Ovary (tissue), 3 donors: ENCODE measurements around the gene C16orf96.

Source experiments
- EP300 ChIP-seq: sonication (generic); formaldehyde crosslinking; IDR thresholded peaks from one replicate; pipeline ENCODE4 v1.6.1; 2017; ENCODE audit warnings: antibody characterized with exemption
- POLR2A ChIP-seq: fragments of 450-650 bp; IDR thresholded peaks from one replicate; pipeline ENCODE4 v1.6.1; 2017; ENCODE audit warnings: antibody characterized with exemption, mild to moderate bottlenecking, moderate library complexity
- TF ChIP-seq, protein P1 (sequence below), 3 donors: fragments of 450-650 bp in 2 of 3; fragments of 200-600 bp in 1 of 3; IDR thresholded peaks; one replicate each; pipeline versions ENCODE4 v1.5.1 to v1.8.0; 2016 to 2022; ENCODE audit warnings: antibody characterized with exemption in 3 of 3, mild to moderate bottlenecking in 1 of 3
- donor health status: DM: no; HTN: no; CAD: no.

DNA sequence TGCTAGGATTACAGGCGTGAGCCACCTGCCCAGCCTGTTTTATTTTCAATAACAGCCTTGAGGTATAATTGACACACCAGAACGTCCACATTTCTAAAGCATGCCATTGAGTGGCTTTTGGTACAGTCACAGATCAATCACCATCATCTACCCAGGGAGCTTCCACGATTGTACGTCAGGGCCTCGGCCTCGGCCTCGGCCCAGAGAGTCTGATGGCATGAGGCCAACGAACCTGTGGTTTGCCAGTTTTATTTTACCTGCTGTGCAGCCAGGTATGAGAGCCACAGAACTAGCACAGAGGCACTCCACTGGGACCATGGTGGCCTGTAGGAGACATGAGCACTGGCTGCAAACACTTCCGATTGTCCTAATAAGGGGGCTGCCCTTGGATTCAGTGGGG lies 50.2 kb downstream of the C16orf96 start:
- TF ChIP-seq POLR2A: no peak
- TF ChIP-seq, protein P1, sequence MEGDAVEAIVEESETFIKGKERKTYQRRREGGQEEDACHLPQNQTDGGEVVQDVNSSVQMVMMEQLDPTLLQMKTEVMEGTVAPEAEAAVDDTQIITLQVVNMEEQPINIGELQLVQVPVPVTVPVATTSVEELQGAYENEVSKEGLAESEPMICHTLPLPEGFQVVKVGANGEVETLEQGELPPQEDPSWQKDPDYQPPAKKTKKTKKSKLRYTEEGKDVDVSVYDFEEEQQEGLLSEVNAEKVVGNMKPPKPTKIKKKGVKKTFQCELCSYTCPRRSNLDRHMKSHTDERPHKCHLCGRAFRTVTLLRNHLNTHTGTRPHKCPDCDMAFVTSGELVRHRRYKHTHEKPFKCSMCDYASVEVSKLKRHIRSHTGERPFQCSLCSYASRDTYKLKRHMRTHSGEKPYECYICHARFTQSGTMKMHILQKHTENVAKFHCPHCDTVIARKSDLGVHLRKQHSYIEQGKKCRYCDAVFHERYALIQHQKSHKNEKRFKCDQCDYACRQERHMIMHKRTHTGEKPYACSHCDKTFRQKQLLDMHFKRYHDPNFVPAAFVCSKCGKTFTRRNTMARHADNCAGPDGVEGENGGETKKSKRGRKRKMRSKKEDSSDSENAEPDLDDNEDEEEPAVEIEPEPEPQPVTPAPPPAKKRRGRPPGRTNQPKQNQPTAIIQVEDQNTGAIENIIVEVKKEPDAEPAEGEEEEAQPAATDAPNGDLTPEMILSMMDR (IDR thresholded peaks at IDR 0.05): no peak
- TF ChIP-seq EP300: no peak
